HepG2 (cell line): ENCODE measurements around the gene PRRT2. TPM values are rescaled to one million over a fixed set of nuclear protein-coding genes. Genes with fewer than 3 reads are reported as not detected.

Experiments
- ATAD3A ChIP-seq: sonication (generic); formaldehyde crosslinking; IDR thresholded peaks from 2 replicates; pipeline ENCODE4 v1.4.0; 2020; ENCODE audit warnings: missing genetic modification reagents
- CENPX ChIP-seq: sonication (generic); formaldehyde crosslinking; IDR thresholded peaks from 2 replicates; pipeline ENCODE4 v1.9.0; 2021; ENCODE audit warnings: mild to moderate bottlenecking, missing genetic modification reagents, moderate library complexity
- CHD4 ChIP-seq: fragments of 200-600 bp; sonication (generic); IDR thresholded peaks from 2 replicates; pipeline ENCODE4 v1.7.0; 2017; ENCODE audit warnings: mild to moderate bottlenecking, low read length, borderline replicate concordance
- DPF2 ChIP-seq: sonication (generic); formaldehyde crosslinking; IDR thresholded peaks from 2 replicates; pipeline ENCODE4 v1.4.0; 2020; ENCODE audit warnings: mild to moderate bottlenecking, low read depth, missing genetic modification reagents, borderline replicate concordance
- EEA1 ChIP-seq: sonication (generic); formaldehyde crosslinking; IDR thresholded peaks from 2 replicates; pipeline ENCODE4 v1.5.1; 2020; ENCODE audit warnings: mild to moderate bottlenecking, missing genetic modification reagents, borderline replicate concordance
- EHMT2 ChIP-seq: fragments of 200-600 bp; sonication (generic); IDR thresholded peaks from 2 replicates; pipeline ENCODE4 v1.7.0; 2017; ENCODE audit warnings: antibody characterized with exemption, low read depth, low read length, borderline replicate concordance
- GFI1 ChIP-seq: sonication (generic); formaldehyde crosslinking; IDR thresholded peaks from 2 replicates; pipeline ENCODE4 v1.5.0; 2020; ENCODE audit warnings: missing genetic modification reagents, mild to moderate bottlenecking, borderline replicate concordance
- GTF2F1 ChIP-seq: fragments of 150-350 bp; IDR thresholded peaks from 2 replicates; pipeline ENCODE4 v1.6.1; 2014; ENCODE audit warnings: low read length
- HHEX ChIP-seq: IDR thresholded peaks from 2 replicates; pipeline ENCODE4 v1.6.1; 2016; ENCODE audit warnings: control low read depth
- ISL2 ChIP-seq: sonication (generic); formaldehyde crosslinking; IDR thresholded peaks from 2 replicates; pipeline ENCODE4 v1.5.0; 2020; ENCODE audit warnings: missing genetic modification reagents
- MTA3 ChIP-seq: sonication (generic); formaldehyde crosslinking; IDR thresholded peaks from 2 replicates; pipeline ENCODE4 v1.4.0; 2020; ENCODE audit warnings: missing genetic modification reagents
- PAF1 ChIP-seq: IDR thresholded peaks from 2 replicates; pipeline ENCODE4 v1.6.1; 2016; ENCODE audit warnings: missing genetic modification reagents, missing compliant biosample characterization
- RELA ChIP-seq: sonication (generic); formaldehyde crosslinking; IDR thresholded peaks from 2 replicates; pipeline ENCODE4 v1.4.0; 2020; ENCODE audit warnings: missing genetic modification reagents
- SCMH1 ChIP-seq: sonication (generic); formaldehyde crosslinking; IDR thresholded peaks from 2 replicates; pipeline ENCODE4 v1.9.0; 2021; ENCODE audit warnings: missing genetic modification reagents, mild to moderate bottlenecking, borderline replicate concordance
- SMARCC2 ChIP-seq: fragments of 450-650 bp; IDR thresholded peaks from 2 replicates; pipeline ENCODE4 v1.6.1; 2017; ENCODE audit warnings: antibody characterized with exemption, mild to moderate bottlenecking
- ZBTB38 ChIP-seq: sonication (generic); formaldehyde crosslinking; IDR thresholded peaks from 2 replicates; pipeline ENCODE4 v1.5.1; 2020; ENCODE audit warnings: mild to moderate bottlenecking, missing genetic modification reagents
- ZBTB42 ChIP-seq: sonication (generic); formaldehyde crosslinking; IDR thresholded peaks from 2 replicates; pipeline ENCODE4 v1.5.0; 2020; ENCODE audit warnings: mild to moderate bottlenecking, missing genetic modification reagents
- ZBTB7A ChIP-seq: sonication (generic); formaldehyde crosslinking; IDR thresholded peaks from 2 replicates; pipeline ENCODE4 v1.8.0; 2022; ENCODE audit warnings: mild to moderate bottlenecking, missing genetic modification reagents
- ZNF124 ChIP-seq: sonication (generic); formaldehyde crosslinking; IDR thresholded peaks from 2 replicates; pipeline ENCODE4 v1.4.0; 2020; ENCODE audit warnings: missing genetic modification reagents
- ZNF260 ChIP-seq: sonication (generic); formaldehyde crosslinking; IDR thresholded peaks from 2 replicates; pipeline ENCODE4 v1.4.0; 2020; ENCODE audit warnings: missing genetic modification reagents, low read depth, mild to moderate bottlenecking, borderline replicate concordance
- ZNF484 ChIP-seq: sonication (generic); formaldehyde crosslinking; IDR thresholded peaks from 2 replicates; pipeline ENCODE4 v1.5.1; 2020; ENCODE audit warnings: mild to moderate bottlenecking, low read depth, missing genetic modification reagents, borderline replicate concordance
- ZNF547 ChIP-seq: sonication (generic); formaldehyde crosslinking; IDR thresholded peaks from 2 replicates; pipeline ENCODE4 v1.5.1; 2020; ENCODE audit warnings: mild to moderate bottlenecking, missing genetic modification reagents
- polyA plus RNA-seq, 8 experiments: library from polyadenylated mRNA; depleted of rRNA in 3 of 8; stranded (reverse) in 7 of 8; unstranded in 1 of 8; fragments of >200 nt; fragmentation: Illumina TruSeq in 4 of 8; extraction: Trizol in 4 of 8; gene quantifications; 2 replicates each; pipeline versions ENCODE4 v1.2.1 to v1.2.3, GENCODE V29; 2011 to 2016; ENCODE audit warnings: low read depth in 4 of 8, missing spikeins in 1 of 8, mixed read lengths in 1 of 8; ENCODE audit not compliant: insufficient read depth in 1 of 8
- total RNA-seq, 5 experiments: library from RNA; depleted of rRNA; stranded (reverse); fragments of >200 nt; fragmentation: Illumina TruSeq; extraction: Trizol; gene quantifications; 2 replicates each; pipeline ENCODE4 v1.2.3, GENCODE V29; 2016; ENCODE audit warnings: low read depth in 1 of 5
- TF ChIP-seq, protein P1 (sequence below): sonication (generic); formaldehyde crosslinking; IDR thresholded peaks from 2 replicates; pipeline ENCODE4 v1.4.0; 2020; ENCODE audit warnings: missing genetic modification reagents, borderline replicate concordance
- TF ChIP-seq, protein P2 (sequence below): sonication (generic); formaldehyde crosslinking; IDR thresholded peaks from 2 replicates; pipeline ENCODE4; 2020; ENCODE audit warnings: missing genetic modification reagents, mild to moderate bottlenecking, borderline replicate concordance
- TF ChIP-seq, protein P3 (sequence below): IDR thresholded peaks from 2 replicates; pipeline ENCODE4 v1.6.1; 2016; ENCODE audit warnings: missing compliant biosample characterization, missing genetic modification reagents, borderline replicate concordance

Gene PRRT2
- total and polyA plus RNA-seq, 2 of the 13 experiments (the other 11 are each of a cell fraction or from before 2014, with no cell fraction given), result 0.51 to 1.1 TPM

DNA sequence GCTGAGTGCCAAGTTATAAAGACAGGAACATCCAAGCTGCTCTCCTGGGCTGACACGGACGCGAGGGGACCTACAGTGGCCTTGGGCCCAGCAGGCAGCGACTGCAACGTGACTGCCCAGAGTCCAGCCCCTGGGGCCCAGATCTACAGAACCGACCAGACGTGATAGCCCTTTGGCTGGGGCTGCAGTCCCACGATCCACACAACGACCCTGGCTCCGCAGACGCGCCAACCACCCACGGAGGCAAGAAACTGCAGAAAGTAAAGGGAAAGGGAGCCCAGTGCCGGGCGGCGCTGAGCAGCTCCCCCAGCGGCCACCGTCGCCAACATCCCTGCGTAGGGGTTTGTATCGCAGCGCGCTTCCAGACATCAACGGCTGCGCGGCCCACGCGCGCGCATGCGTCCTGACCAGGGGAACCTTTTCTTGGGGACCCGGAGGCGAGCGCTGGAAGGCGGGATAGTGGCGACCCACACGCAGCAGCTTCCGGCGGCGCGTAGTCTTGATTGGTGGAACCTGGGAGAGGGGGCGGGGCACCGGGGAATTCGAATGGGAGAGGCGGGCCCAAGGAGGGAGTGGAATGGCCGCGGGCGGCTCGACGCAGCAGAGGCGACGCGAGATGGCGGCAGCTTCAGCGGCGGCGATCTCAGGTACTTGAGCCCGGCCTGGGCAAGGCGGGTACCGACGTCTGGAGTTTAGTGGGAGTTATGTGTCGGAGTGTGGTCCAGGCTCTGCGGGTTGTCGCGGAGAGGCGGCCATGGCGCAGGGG, 21.6 kb upstream of the PRRT2 start, which contains the start of gene KIF22 (continued):
- TF ChIP-seq DPF2 (no peak; the same call in 1 of the 2 replicates), GTF2F1 (0 out of 2 replicates have a peak, but pooled peaks have one; percentile 20), CENPX (CRISPR knock-in tag) (no peak), HHEX (CRISPR knock-in tag) (no peak), EHMT2 (no peak), CHD4 (no peak), SCMH1 (CRISPR knock-in tag) (no peak), ATAD3A (CRISPR knock-in tag) (no peak; the same call in 1 of the 2 replicates), GFI1 (peak; percentile 84), ZNF260 (0 out of 2 replicates have a peak, but pooled peaks have one; percentile 40), SMARCC2 (no peak), ZBTB7A (peak; percentile 58), EEA1 (CRISPR knock-in tag) (no peak), RELA (peak; percentile 95; the same call in 1 of the 2 replicates), ZNF124 (CRISPR knock-in tag) (peak; percentile 97; the same call in 1 of the 2 replicates), ZNF484 (no peak), ZBTB42 (CRISPR knock-in tag) (peak; percentile 58; the same call in 1 of the 2 replicates), ZNF547 (CRISPR knock-in tag) (no peak; the same call in 1 of the 2 replicates), PAF1 (CRISPR knock-in tag) (no peak), MTA3 (no peak), ZBTB38 (peak; percentile 58; the same call in 1 of the 2 replicates), ISL2 (CRISPR knock-in tag) (peak; percentile 60)
- TF ChIP-seq, protein P1, sequence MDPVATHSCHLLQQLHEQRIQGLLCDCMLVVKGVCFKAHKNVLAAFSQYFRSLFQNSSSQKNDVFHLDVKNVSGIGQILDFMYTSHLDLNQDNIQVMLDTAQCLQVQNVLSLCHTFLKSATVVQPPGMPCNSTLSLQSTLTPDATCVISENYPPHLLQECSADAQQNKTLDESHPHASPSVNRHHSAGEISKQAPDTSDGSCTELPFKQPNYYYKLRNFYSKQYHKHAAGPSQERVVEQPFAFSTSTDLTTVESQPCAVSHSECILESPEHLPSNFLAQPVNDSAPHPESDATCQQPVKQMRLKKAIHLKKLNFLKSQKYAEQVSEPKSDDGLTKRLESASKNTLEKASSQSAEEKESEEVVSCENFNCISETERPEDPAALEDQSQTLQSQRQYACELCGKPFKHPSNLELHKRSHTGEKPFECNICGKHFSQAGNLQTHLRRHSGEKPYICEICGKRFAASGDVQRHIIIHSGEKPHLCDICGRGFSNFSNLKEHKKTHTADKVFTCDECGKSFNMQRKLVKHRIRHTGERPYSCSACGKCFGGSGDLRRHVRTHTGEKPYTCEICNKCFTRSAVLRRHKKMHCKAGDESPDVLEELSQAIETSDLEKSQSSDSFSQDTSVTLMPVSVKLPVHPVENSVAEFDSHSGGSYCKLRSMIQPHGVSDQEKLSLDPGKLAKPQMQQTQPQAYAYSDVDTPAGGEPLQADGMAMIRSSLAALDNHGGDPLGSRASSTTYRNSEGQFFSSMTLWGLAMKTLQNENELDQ (CRISPR knock-in tag), result 0 out of 2 replicates have a peak, but pooled peaks have one; percentile 50
- TF ChIP-seq, protein P2, sequence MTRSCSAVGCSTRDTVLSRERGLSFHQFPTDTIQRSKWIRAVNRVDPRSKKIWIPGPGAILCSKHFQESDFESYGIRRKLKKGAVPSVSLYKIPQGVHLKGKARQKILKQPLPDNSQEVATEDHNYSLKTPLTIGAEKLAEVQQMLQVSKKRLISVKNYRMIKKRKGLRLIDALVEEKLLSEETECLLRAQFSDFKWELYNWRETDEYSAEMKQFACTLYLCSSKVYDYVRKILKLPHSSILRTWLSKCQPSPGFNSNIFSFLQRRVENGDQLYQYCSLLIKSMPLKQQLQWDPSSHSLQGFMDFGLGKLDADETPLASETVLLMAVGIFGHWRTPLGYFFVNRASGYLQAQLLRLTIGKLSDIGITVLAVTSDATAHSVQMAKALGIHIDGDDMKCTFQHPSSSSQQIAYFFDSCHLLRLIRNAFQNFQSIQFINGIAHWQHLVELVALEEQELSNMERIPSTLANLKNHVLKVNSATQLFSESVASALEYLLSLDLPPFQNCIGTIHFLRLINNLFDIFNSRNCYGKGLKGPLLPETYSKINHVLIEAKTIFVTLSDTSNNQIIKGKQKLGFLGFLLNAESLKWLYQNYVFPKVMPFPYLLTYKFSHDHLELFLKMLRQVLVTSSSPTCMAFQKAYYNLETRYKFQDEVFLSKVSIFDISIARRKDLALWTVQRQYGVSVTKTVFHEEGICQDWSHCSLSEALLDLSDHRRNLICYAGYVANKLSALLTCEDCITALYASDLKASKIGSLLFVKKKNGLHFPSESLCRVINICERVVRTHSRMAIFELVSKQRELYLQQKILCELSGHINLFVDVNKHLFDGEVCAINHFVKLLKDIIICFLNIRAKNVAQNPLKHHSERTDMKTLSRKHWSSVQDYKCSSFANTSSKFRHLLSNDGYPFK (CRISPR knock-in tag), result peak; percentile 93; the same call in 1 of the 2 replicates
- TF ChIP-seq, protein P3, sequence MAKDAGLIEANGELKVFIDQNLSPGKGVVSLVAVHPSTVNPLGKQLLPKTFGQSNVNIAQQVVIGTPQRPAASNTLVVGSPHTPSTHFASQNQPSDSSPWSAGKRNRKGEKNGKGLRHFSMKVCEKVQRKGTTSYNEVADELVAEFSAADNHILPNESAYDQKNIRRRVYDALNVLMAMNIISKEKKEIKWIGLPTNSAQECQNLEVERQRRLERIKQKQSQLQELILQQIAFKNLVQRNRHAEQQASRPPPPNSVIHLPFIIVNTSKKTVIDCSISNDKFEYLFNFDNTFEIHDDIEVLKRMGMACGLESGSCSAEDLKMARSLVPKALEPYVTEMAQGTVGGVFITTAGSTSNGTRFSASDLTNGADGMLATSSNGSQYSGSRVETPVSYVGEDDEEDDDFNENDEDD (CRISPR knock-in tag), result peak; percentile 98
